Progenitor cell of endocrine pancreas (in vitro differentiated cells): ENCODE results near the gene ATCAY. TPM values are rescaled to one million over a fixed set of nuclear protein-coding genes. Genes with fewer than 3 reads are reported as not detected.

Experiments
- DNase-seq: peaks from one replicate; pipeline ENCODE4 v3.0.0; 2021; ENCODE audit warnings: low spot score; ENCODE audit not compliant: unreplicated experiment
- H3K27ac Mint-ChIP-seq: 2 replicates; pipeline ENCODE4 v1.8.0; 2021; ENCODE audit warnings: mild to moderate bottlenecking, moderate library complexity, mixed read lengths
- H3K27me3 Mint-ChIP-seq: 2 replicates; pipeline ENCODE4 v1.8.0; 2021; ENCODE audit warnings: mixed read lengths
- H3K36me3 Mint-ChIP-seq: 2 replicates; pipeline ENCODE4 v1.8.0; 2022; ENCODE audit warnings: mixed read lengths; ENCODE audit not compliant: insufficient read depth
- H3K4me1 Mint-ChIP-seq: 2 replicates; pipeline ENCODE4 v1.8.0; 2021; ENCODE audit warnings: low read depth, mixed read lengths
- H3K4me3 Mint-ChIP-seq: 2 replicates; pipeline ENCODE4 v1.8.0; 2021; ENCODE audit warnings: low read depth, mild to moderate bottlenecking, moderate library complexity, mixed read lengths
- H3K9me3 Mint-ChIP-seq: 2 replicates; pipeline ENCODE4 v1.8.0; 2021; ENCODE audit warnings: low read depth, mixed read lengths
- microRNA-seq: library from miRNA; unstranded; fragments of <30 nt; microRNA quantifications from one replicate; pipeline ENCODE4 v1.1.0, GENCODE V29; 2020; ENCODE audit warnings: borderline number of aligned reads; ENCODE audit not compliant: unreplicated experiment
- total RNA-seq: library from RNA; stranded (reverse); gene quantifications from 2 replicates; pipeline ENCODE4 v1.2.1, GENCODE V29; 2021
- TF ChIP-seq, protein P1 (sequence below): fragments of 200-600 bp; sonication (generic); IDR thresholded peaks from one replicate; pipeline ENCODE4 v1.5.0; 2021; ENCODE audit warnings: antibody characterized with exemption, mild to moderate bottlenecking; ENCODE audit not compliant: unreplicated experiment

Gene ATCAY
- total RNA-seq, 1 donor from 2014 or later = 0.43 TPM

DNA sequence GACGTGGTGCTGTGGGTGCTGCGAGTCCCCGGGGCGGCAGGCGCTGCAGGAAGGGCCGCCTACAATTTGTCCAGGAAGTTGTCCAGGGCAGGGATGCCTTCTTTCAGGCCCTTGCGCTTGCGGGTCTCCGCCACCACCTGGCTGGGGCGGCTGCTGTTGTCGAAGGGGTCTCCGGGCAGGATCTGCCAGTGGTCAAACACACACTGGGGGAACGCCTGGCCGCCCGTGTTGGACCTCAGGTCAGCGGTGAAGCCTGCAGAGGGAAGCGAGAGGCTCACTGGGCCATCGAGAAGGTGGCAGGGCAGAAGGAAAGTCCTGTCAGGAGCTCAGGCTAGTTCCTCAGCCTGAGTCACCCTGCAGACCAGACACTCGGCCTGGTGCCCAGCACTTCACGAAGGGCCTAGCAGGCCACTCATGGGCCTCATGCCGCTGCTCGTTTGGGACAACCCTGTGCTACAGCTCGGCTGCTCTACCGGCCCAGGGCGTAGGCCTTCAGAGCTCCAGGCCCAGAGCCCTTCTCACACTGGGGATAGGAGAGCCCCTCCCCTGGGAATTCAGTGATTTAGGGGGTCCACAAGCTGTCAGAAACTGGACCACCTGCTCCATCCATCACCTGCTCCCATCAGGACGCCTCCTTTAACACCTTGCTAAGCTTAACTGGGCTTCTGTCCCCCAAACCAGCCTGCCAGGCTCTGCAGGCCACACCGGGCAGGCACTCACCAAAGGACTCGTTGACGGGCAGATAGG, 96.2 kb downstream of the ATCAY start:
- DNase-seq = no peak
- no peak overlapping the region for H3K4me3 Mint-ChIP-seq
- H3K27ac Mint-ChIP-seq = peak overlapping the region; percentile 62

More for the DNA sequence above, 96.2 kb downstream of the ATCAY start:
- TF ChIP-seq, protein P1, sequence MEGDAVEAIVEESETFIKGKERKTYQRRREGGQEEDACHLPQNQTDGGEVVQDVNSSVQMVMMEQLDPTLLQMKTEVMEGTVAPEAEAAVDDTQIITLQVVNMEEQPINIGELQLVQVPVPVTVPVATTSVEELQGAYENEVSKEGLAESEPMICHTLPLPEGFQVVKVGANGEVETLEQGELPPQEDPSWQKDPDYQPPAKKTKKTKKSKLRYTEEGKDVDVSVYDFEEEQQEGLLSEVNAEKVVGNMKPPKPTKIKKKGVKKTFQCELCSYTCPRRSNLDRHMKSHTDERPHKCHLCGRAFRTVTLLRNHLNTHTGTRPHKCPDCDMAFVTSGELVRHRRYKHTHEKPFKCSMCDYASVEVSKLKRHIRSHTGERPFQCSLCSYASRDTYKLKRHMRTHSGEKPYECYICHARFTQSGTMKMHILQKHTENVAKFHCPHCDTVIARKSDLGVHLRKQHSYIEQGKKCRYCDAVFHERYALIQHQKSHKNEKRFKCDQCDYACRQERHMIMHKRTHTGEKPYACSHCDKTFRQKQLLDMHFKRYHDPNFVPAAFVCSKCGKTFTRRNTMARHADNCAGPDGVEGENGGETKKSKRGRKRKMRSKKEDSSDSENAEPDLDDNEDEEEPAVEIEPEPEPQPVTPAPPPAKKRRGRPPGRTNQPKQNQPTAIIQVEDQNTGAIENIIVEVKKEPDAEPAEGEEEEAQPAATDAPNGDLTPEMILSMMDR = no peak
- Mint-ChIP-seq H3K9me3 (no peaks in the 10 kb centered on the region), H3K36me3 (peaks cover 12% of the 10 kb centered on the region), H3K27me3 (no peaks in the 10 kb centered on the region), H3K4me1 (no peaks in the 10 kb centered on the region)

Small RNA genes within 50 kb of the gene (microRNA-seq; reads per million reads assigned to microRNA genes)
- not detected for gene MIR637

Other genes with a start within 250 kb of the ATCAY start
- 49.7 and 51.7 TPM in 2 replicates for gene PIP5K1C, start 180.2 kb upstream of the ATCAY start, total RNA-seq
- 36.3 and 40.7 TPM in 2 replicates for gene TJP3, start 172.3 kb upstream of the ATCAY start, total RNA-seq
- gene APBA3, start 119.0 kb upstream of the ATCAY start, total RNA-seq = 31.4 and 33.3 TPM in 2 replicates
- gene MRPL54, start 118.0 kb upstream of the ATCAY start, total RNA-seq = 38.6 and 39.8 TPM in 2 replicates
- gene RAX2, start 108.5 kb upstream of the ATCAY start, total RNA-seq = not detected in 2 replicates
- gene MATK, start 94.3 kb upstream of the ATCAY start, total RNA-seq = 1.8 TPM in 2 replicates
- 3.5 and 3.9 TPM in 2 replicates for gene ZFR2, start 11.6 kb upstream of the ATCAY start, total RNA-seq
- gene NMRK2, start 52.4 kb downstream of the ATCAY start, total RNA-seq = 1.4 and 2.3 TPM in 2 replicates
- gene DAPK3, start 90.4 kb downstream of the ATCAY start, total RNA-seq = 105 and 106 TPM in 2 replicates
- gene EEF2, start 104.8 kb downstream of the ATCAY start, total RNA-seq = 3,028 and 3,054 TPM in 2 replicates
- gene PIAS4, start 127.1 kb downstream of the ATCAY start, total RNA-seq = 55.3 and 56.3 TPM in 2 replicates
- 18.4 and 19.1 TPM in 2 replicates for gene ZBTB7A, start 186.2 kb downstream of the ATCAY start, total RNA-seq
- gene MAP2K2, start 243.4 kb downstream of the ATCAY start, total RNA-seq = 149 and 154 TPM in 2 replicates